ENCODE data around the gene P2RY12. TPM values are rescaled to one million over a fixed set of nuclear protein-coding genes. Genes with fewer than 3 reads are reported as not detected.

Gene P2RY12
- total and polyA plus RNA-seq, 2 of the 8 experiments (the other 6 are each of a cell fraction or from before 2014, with no cell fraction given): not detected

DNA sequence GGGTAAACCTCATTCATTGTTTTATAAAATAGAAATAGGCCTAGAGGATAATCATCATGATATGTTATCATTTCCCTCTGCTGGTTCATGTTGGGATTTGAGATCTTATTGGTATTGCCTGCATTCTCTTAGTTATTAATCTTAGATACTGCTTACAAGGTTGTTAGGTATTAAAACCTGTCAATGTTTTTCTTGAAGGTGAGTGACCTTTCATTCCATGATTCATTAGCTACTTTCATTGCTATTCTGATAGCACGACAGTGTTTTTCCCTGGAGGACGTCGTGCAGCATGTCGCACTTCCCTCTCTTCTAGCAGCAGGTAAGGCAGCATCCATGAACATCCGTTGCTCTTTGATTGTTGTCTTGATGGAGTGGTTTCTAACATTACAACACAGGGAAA, 17.1 kb downstream of the P2RY12 start:
- Histone ChIP-seq H2BK120ac (replicated peaks; ENCODE audit: low read depth, low read length) (no peak overlapping the region), H3K4me1 (replicated peaks in 1 of 4; ENCODE audit: control insufficient read depth in 3 of 4, insufficient read depth in 4 of 4, low read length in 3 of 4) (0 out of 7 replicates have a peak, but pooled peaks cover 0 to 2% (median under 1%) of the 10 kb centered on the region in 4 experiments), H3K23me2 (ENCODE audit: low read depth, low read length) (no peaks in the 10 kb centered on the region), H3K9ac (replicated peaks in 1 of 4; ENCODE audit: extremely low read depth in 1 of 4, low read depth in 3 of 4, low read length in 3 of 4) (no peak overlapping the region), H3K4me2 (ENCODE audit: insufficient read depth in 1 of 2, low read depth in 2 of 2, low read length in 2 of 2) (no peak overlapping the region), H2BK5ac (ENCODE audit: low read depth, low read length) (no peak overlapping the region), H3K79me2 (ENCODE audit: control insufficient read depth in 1 of 2, insufficient read depth in 2 of 2, low read length in 2 of 2) (no peaks in the 10 kb centered on the region), H2AFZ (ENCODE audit: low read length) (no peak overlapping the region), H2BK20ac (ENCODE audit: low read length) (no peak overlapping the region), H3K4ac (replicated peaks; ENCODE audit: insufficient read length, low read depth, low read length) (no peak overlapping the region), H3K36me3 (ENCODE audit: control insufficient read depth in 2 of 4, insufficient read depth in 4 of 4, low read length in 3 of 4) (peaks cover 0 to 5% (median 0%) of the 10 kb centered on the region in 4 experiments; a peak in 2 of 8 replicates), H3K56ac (replicated peaks; ENCODE audit: insufficient read length, low read depth, low read length) (no peak overlapping the region), H3K27me3 (replicated peaks in 1 of 4; ENCODE audit: control insufficient read depth in 3 of 4, extremely low read depth in 1 of 4, insufficient read depth in 3 of 4, low read length in 3 of 4) (no peaks in the 10 kb centered on the region), H3K23ac (ENCODE audit: insufficient read length) (no peak overlapping the region), H4K20me1 (replicated peaks in 1 of 2; ENCODE audit: control insufficient read depth in 1 of 2, insufficient read depth in 2 of 2, low read length in 2 of 2) (no peaks in the 10 kb centered on the region), H4K5ac (ENCODE audit: insufficient read length, low read depth, low read length) (no peak overlapping the region), H2BK12ac (ENCODE audit: low read depth, low read length) (no peak overlapping the region), H3K18ac (ENCODE audit: extremely low read depth, low read length) (no peak overlapping the region), H3K27ac (ENCODE audit: low read depth, low read length) (no peak overlapping the region), H3K14ac (ENCODE audit: insufficient read length) (no peak overlapping the region), H2BK15ac (ENCODE audit: low read length) (no peak overlapping the region), H3K4me3 (ENCODE audit: extremely low read depth in 1 of 4, insufficient read depth in 2 of 4, low read depth in 3 of 4, low read length in 4 of 4) (no peak overlapping the region), H3K79me1 (ENCODE audit: low read depth, low read length) (no peaks in the 10 kb centered on the region), H4K8ac (ENCODE audit: extremely low read depth, insufficient read depth, low read length) (no peak overlapping the region), H4K91ac (replicated peaks; ENCODE audit: insufficient read length, low read length) (no peak overlapping the region), H2AK5ac (ENCODE audit: low read depth, low read length) (no peak overlapping the region), H3K9me3 (ENCODE audit: insufficient read depth in 2 of 2, low read depth in 1 of 2, low read length in 1 of 2) (no peaks in the 10 kb centered on the region)
- CTCF ChIA-PET (ENCODE audit: partially characterized antibody): interaction anchor here (0.6 to 1.6 kb wide), 5 partner anchors 10 to 45 kb away, joined by 3 to 4 read pairs (median 3); no protein-coding TSS in a partner anchor
- WGBS, 2 experiments (ENCODE audit: extremely low coverage in 1 of 2, insufficient coverage in 1 of 2, insufficient read length in 1 of 2, insufficient replicate concordance in 2 of 2, low coverage in 1 of 2, low lambda C conversion rate in 2 of 2, missing lambda C conversion rate in 1 of 2): 93% methylated on average over 5 of the region's 5 CpGs; no CpG with 5 or more reads in 1 of the 2 experiments
- FAIRE-seq (no peak), DNase-seq (ENCODE audit: low read depth in 1 of 2, low spot score in 2 of 2) (no peak)
- no peak for TF ChIP-seq POLR2A (IDR thresholded peaks at IDR 0.05; ENCODE audit: control extremely low read depth in 1 of 2, low read depth in 2 of 2, low read length in 2 of 2)
- no peak for TF ChIP-seq KDM5A (IDR thresholded peaks at IDR 0.05; ENCODE audit: low read length)
- no peak for TF ChIP-seq RNF2 (IDR thresholded peaks at IDR 0.05; ENCODE audit: borderline replicate concordance, low read depth, low read length, missing control alignments, poor library complexity, severe bottlenecking)
- TF ChIP-seq, protein P1, sequence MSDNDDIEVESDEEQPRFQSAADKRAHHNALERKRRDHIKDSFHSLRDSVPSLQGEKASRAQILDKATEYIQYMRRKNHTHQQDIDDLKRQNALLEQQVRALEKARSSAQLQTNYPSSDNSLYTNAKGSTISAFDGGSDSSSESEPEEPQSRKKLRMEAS (IDR thresholded peaks at IDR 0.05): no peak
- no peak for TF ChIP-seq BACH1 (IDR thresholded peaks at IDR 0.05; ENCODE audit: low read length)
- POLR2A ChIA-PET (ENCODE audit: partially characterized antibody): no interaction called here

All from H1 (cell line).